H9 (cell line): ENCODE measurements around the gene FFAR3. TPM values are rescaled to one million over a fixed set of nuclear protein-coding genes. Genes with fewer than 3 reads are reported as not detected.

ENCODE experiments used
- DNase-seq: peaks from one replicate; pipeline ENCODE4 v3.0.0-alpha.2; 2017
- H2AFZ ChIP-seq: one replicate; pipeline ENCODE4 v1.6.1; 2013; ENCODE audit warnings: mild to moderate bottlenecking, low read length, control low read depth, moderate library complexity
- H2AK5ac ChIP-seq: 2 replicates; pipeline ENCODE4 v1.6.1; 2013; ENCODE audit warnings: low read length, control low read depth, mixed read lengths; ENCODE audit not compliant: insufficient read length
- H2BK120ac ChIP-seq: one replicate; pipeline ENCODE4 v1.6.1; 2013; ENCODE audit warnings: low read depth, mild to moderate bottlenecking, low read length, control low read depth, inconsistent platforms; ENCODE audit not compliant: poor library complexity, severe bottlenecking
- H2BK12ac ChIP-seq: 2 replicates; pipeline ENCODE4 v1.6.1; 2013; ENCODE audit warnings: low read length, control low read depth, mixed read lengths, low read depth; ENCODE audit not compliant: insufficient read length
- H2BK15ac ChIP-seq: 2 replicates; pipeline ENCODE4 v1.6.1; 2013; ENCODE audit warnings: low read depth, low read length, control low read depth
- H2BK20ac ChIP-seq: one replicate; pipeline ENCODE4 v1.6.1; 2013; ENCODE audit warnings: low read depth, mild to moderate bottlenecking, low read length, control low read depth, inconsistent platforms; ENCODE audit not compliant: poor library complexity, severe bottlenecking
- H2BK5ac ChIP-seq: 2 replicates; pipeline ENCODE4 v1.6.1; 2013; ENCODE audit warnings: low read length, control low read depth, mixed read lengths; ENCODE audit not compliant: insufficient read length
- H3K14ac ChIP-seq: 2 replicates; pipeline ENCODE4 v1.6.1; 2013; ENCODE audit warnings: low read length, control low read depth; ENCODE audit not compliant: insufficient read depth
- H3K18ac ChIP-seq: 2 replicates; pipeline ENCODE4 v1.6.1; 2013; ENCODE audit warnings: low read depth, mild to moderate bottlenecking, mixed read lengths, low read length, control low read depth; ENCODE audit not compliant: insufficient read length
- H3K23ac ChIP-seq: 2 replicates; pipeline ENCODE4 v1.6.1; 2013; ENCODE audit warnings: low read length, control low read depth, mixed read lengths, low read depth; ENCODE audit not compliant: insufficient read length
- H3K23me2 ChIP-seq: 2 replicates; pipeline ENCODE4 v1.6.1; 2013; ENCODE audit warnings: low read depth, mild to moderate bottlenecking, mixed read lengths, low read length, control low read depth; ENCODE audit not compliant: insufficient read length, poor library complexity, severe bottlenecking
- H3K27ac ChIP-seq: 2 replicates; pipeline ENCODE4 v1.5.1; 2013; ENCODE audit warnings: low read length, control low read depth, mixed read lengths, low read depth; ENCODE audit not compliant: insufficient read length
- H3K27me3 ChIP-seq: 2 replicates; pipeline ENCODE4 v1.6.1; 2013; ENCODE audit warnings: low read length, control low read depth, inconsistent platforms; ENCODE audit not compliant: insufficient read depth
- H3K4ac ChIP-seq: 2 replicates; pipeline ENCODE4 v1.6.1; 2013; ENCODE audit warnings: low read depth, mild to moderate bottlenecking, control low read depth, inconsistent platforms, low read length, moderate library complexity
- H3K4me1 ChIP-seq: 2 replicates; pipeline ENCODE4 v1.6.1; 2013; ENCODE audit warnings: low read length, control low read depth, inconsistent platforms; ENCODE audit not compliant: insufficient read depth
- H3K4me2 ChIP-seq: 2 replicates; pipeline ENCODE4 v1.6.1; 2013; ENCODE audit warnings: low read length, control low read depth, mixed read lengths; ENCODE audit not compliant: insufficient read length, insufficient read depth
- H3K56ac ChIP-seq: 2 replicates; pipeline ENCODE4 v1.6.1; 2013; ENCODE audit warnings: low read depth, mild to moderate bottlenecking, mixed read lengths, low read length, control low read depth; ENCODE audit not compliant: insufficient read length
- H3K79me1 ChIP-seq: 2 replicates; pipeline ENCODE4 v1.6.1; 2013; ENCODE audit warnings: low read depth, mild to moderate bottlenecking, moderate library complexity, low read length, control low read depth, inconsistent platforms; ENCODE audit not compliant: insufficient read depth, poor library complexity, severe bottlenecking
- H3K79me2 ChIP-seq: 2 replicates; pipeline ENCODE4 v1.6.1; 2013; ENCODE audit warnings: low read length, control low read depth, inconsistent platforms; ENCODE audit not compliant: insufficient read depth
- H3K9ac ChIP-seq: 2 replicates; pipeline ENCODE4 v1.6.1; 2013; ENCODE audit warnings: low read length, control low read depth, mixed read lengths; ENCODE audit not compliant: insufficient read length; ENCODE audit errors: extremely low read depth
- H3K9me3 ChIP-seq: one replicate; pipeline ENCODE4 v1.6.1; 2013; ENCODE audit warnings: low read depth, low read length, inconsistent platforms; ENCODE audit not compliant: control insufficient read depth
- H3T11ph ChIP-seq: one replicate; pipeline ENCODE4 v1.6.1; 2013; ENCODE audit warnings: mild to moderate bottlenecking, low read length, control low read depth, inconsistent platforms
- H4K20me1 ChIP-seq: one replicate; pipeline ENCODE4 v1.6.1; 2013; ENCODE audit not compliant: control insufficient read depth, insufficient read length, insufficient read depth
- H4K5ac ChIP-seq: 2 replicates; pipeline ENCODE4 v1.6.1; 2013; ENCODE audit warnings: low read depth, mild to moderate bottlenecking, mixed read lengths, low read length, control low read depth; ENCODE audit not compliant: insufficient read length
- H4K8ac ChIP-seq: replicated peaks from 2 replicates; pipeline ENCODE4 v1.6.1; 2013; ENCODE audit warnings: low read length, control low read depth, mixed read lengths, low read depth; ENCODE audit not compliant: insufficient read length
- H4K91ac ChIP-seq: 2 replicates; pipeline ENCODE4 v1.6.1; 2013; ENCODE audit warnings: low read depth, mild to moderate bottlenecking, moderate library complexity, mixed read lengths, low read length, control low read depth; ENCODE audit not compliant: insufficient read length
- H3K27ac Mint-ChIP-seq, 3 experiments: 2 replicates in 2 of 3; 3 replicates in 1 of 3; pipeline ENCODE4 v1.8.0; 2020 to 2021; ENCODE audit warnings: mixed read lengths in 3 of 3, mild to moderate bottlenecking in 1 of 3, moderate library complexity in 1 of 3
- H3K27me3 Mint-ChIP-seq: 2 replicates; pipeline ENCODE4 v1.8.0; 2021; ENCODE audit warnings: low read depth, mild to moderate bottlenecking, moderate library complexity, mixed read lengths
- H3K36me3 Mint-ChIP-seq, 3 experiments: 2 replicates in 2 of 3; 3 replicates in 1 of 3; pipeline ENCODE4 v1.8.0; 2020 to 2021; ENCODE audit warnings: low read depth in 3 of 3, mixed read lengths in 3 of 3; ENCODE audit not compliant: insufficient read depth in 1 of 3
- H3K4me1 Mint-ChIP-seq, 2 experiments: 2 replicates each; pipeline ENCODE4 v1.8.0; 2020; ENCODE audit warnings: mixed read lengths in 2 of 2
- H3K4me3 Mint-ChIP-seq, 2 experiments: 2 replicates in 1 of 2; 3 replicates in 1 of 2; pipeline ENCODE4 v1.8.0; 2020 to 2021; ENCODE audit warnings: mild to moderate bottlenecking in 2 of 2, mixed read lengths in 2 of 2, moderate library complexity in 1 of 2
- H3K9me3 Mint-ChIP-seq, 2 experiments: 2 replicates in 1 of 2; 3 replicates in 1 of 2; pipeline ENCODE4 v1.8.0; 2020; ENCODE audit warnings: mild to moderate bottlenecking in 2 of 2, mixed read lengths in 2 of 2, moderate library complexity in 1 of 2
- CTCF ChIP-seq: fragments of 200-600 bp; sonication (generic); conservative IDR thresholded peaks from 3 replicates; pipeline ENCODE4 v1.8.0; 2021; ENCODE audit warnings: antibody characterized with exemption, mild to moderate bottlenecking
- WGBS: extraction: QIAGEN DNeasy Blood & Tissue Kit; methylation state at CpG from one replicate; pipeline ENCODE4 v1.1.7; 2013; ENCODE audit warnings: missing lambda C conversion rate, low lambda C conversion rate, mixed read lengths; ENCODE audit not compliant: insufficient read length; ENCODE audit errors: extremely low coverage; 5-methylcytosine and 5-hydroxymethylcytosine counted together
- total RNA-seq: library from RNA; stranded (reverse); gene quantifications from 2 replicates; pipeline ENCODE4 v1.2.1, GENCODE V29; 2021

FFAR3 gene
- total RNA-seq, 1 experiment from 2014 or later = not detected

GRCh38 chr19:35398570-35398969 lies 40.3 kb downstream of the FFAR3 start:
- Histone ChIP-seq H3K9me3 (no peaks in the 10 kb centered on the region), H3K27ac (no peak overlapping the region), H2BK5ac (no peak overlapping the region), H2AK5ac (no peak overlapping the region), H3K18ac (no peak overlapping the region), H3K79me1 (no peaks in the 10 kb centered on the region), H3K4ac (no peak overlapping the region), H2AFZ (no peak overlapping the region), H3K9ac (no peak overlapping the region), H3K4me2 (no peak overlapping the region), H3K23ac (no peak overlapping the region), H3K27me3 (no peaks in the 10 kb centered on the region), H3K79me2 (no peaks in the 10 kb centered on the region), H4K91ac (no peak overlapping the region), H3K14ac (no peak overlapping the region), H2BK15ac (no peak overlapping the region), H4K5ac (no peak overlapping the region), H2BK120ac (no peak overlapping the region), H3T11ph (no peak overlapping the region), H3K23me2 (no peaks in the 10 kb centered on the region), H3K4me1 (no peaks in the 10 kb centered on the region), H2BK20ac (no peak overlapping the region), H3K56ac (no peak overlapping the region), H4K20me1 (no peaks in the 10 kb centered on the region), H2BK12ac (no peak overlapping the region), H4K8ac (no peak overlapping the region)
- Mint-ChIP-seq H3K4me1 (no peaks in the 10 kb centered on the region), H3K4me3 (no peak overlapping the region), H3K27me3 (peaks cover 2% of the 10 kb centered on the region; the same call in 1 of the 2 replicates), H3K36me3 (no peaks in the 10 kb centered on the region), H3K9me3 (no peaks in the 10 kb centered on the region; a peak in 1 of 5 replicates), H3K27ac (no peak overlapping the region)
- TF ChIP-seq CTCF = no peak
- DNase-seq = no peak
- no CpG with 5 or more reads among the region's 12 CpGs for WGBS
